ENCODE measurements around the gene MISP. TPM values are rescaled to one million over a fixed set of nuclear protein-coding genes. Genes with fewer than 3 reads are reported as not detected.

The MISP gene
- total and polyA plus RNA-seq, 2 experiments from 2014 or later = 0.27 to 0.28 TPM

DNA sequence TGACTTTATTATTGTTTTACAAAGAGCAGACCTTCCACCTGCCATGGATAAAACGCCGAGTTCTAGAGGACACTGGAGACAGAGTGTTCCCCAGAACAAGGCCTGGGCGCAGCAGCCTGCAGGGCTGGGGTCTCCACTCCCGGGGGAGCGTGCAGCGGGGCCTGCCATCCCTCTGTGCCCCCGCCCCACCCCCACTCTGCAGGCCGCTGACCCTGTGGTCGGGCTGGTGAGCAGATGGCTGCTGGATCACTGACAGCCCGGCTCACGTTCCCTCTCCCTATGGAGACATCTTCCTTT is 37.7 kb downstream of the MISP start:
- TF ChIP-seq POLR2AphosphoS5 (IDR thresholded peaks at IDR 0.05; ENCODE audit: low read depth) = no peak
- Histone ChIP-seq H3K4me1 (ENCODE audit: insufficient read depth) (peaks cover 44% of the 10 kb centered on the region), H4K20me1 (replicated peaks; ENCODE audit: insufficient read depth) (no peaks in the 10 kb centered on the region), H3K36me3 (ENCODE audit: insufficient read depth) (no peaks in the 10 kb centered on the region), H3K9me2 (ENCODE audit: insufficient read depth) (no peaks in the 10 kb centered on the region), H3K4me3 (no peak overlapping the region), H3K4me2 (peak overlapping the region; percentile 64), H3K79me2 (replicated peaks; ENCODE audit: insufficient read depth) (peaks cover 18% of the 10 kb centered on the region), H3K27ac (ENCODE audit: low read depth) (peak overlapping the region; percentile 91; the same call in 1 of the 2 replicates), H3K27me3 (ENCODE audit: insufficient read depth) (no peaks in the 10 kb centered on the region), H3F3A (replicated peaks; ENCODE audit: low read depth) (peaks cover 17% of the 10 kb centered on the region), H2AFZ (no peak overlapping the region)
- DNase-seq (ENCODE audit: low spot score) (no peak), ATAC-seq (peak; percentile 9; the same call in 2 of the 3 replicates)
- Mint-ChIP-seq H3K4me3 (0 out of 3 replicates have a peak overlapping the region, but pooled peaks have one; percentile 33), H3K36me3 (ENCODE audit: low read depth) (no peaks in the 10 kb centered on the region; the same call in 2 of the 3 replicates), H3K27ac (peak overlapping the region; percentile 88), H3K27me3 (ENCODE audit: insufficient read depth, low read depth, poor library complexity) (peaks cover 9% of the 10 kb centered on the region), H3K9me3 (no peaks in the 10 kb centered on the region), H3K4me1 (peaks cover 30% of the 10 kb centered on the region)

DNA sequence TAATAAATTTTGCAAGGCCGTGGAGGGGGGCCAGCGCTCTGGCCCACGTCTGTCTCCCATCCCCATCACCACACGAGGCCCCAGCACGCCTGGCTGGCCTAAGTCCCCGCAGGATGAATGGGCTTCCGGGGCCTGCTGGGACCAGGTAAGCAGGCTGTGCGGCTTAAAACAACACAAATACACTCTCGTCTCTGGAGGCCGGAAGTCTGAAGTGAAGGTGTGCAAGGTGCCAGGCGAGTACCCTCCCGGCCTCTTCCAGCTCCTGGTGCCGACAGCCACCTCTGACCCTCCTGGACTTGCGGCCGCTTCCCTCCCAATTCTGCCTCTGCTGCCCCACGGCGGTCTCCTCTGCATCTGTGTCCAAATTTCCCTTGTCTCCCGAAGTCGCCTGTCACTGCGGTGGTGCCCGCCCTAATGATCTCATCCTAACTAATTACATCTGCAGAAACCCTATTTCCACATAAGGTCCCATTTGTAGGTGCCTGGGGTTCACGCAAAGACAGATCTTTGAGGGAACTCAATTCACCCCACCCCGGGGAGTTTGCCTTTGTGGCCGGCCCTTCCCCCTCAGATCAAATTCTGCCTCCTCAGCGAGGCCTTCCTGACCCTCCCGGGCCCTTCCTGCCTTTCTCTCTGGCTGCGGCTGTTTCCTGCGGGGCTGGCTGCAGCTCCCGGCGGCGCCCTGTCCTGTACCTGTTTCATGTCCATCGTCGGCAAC is 38.2 kb downstream of the MISP start:
- Mint-ChIP-seq H3K4me1 (peaks cover 30% of the 10 kb centered on the region), H3K27ac (peak overlapping the region; percentile 88), H3K4me3 (peak overlapping the region; percentile 33), H3K9me3 (no peaks in the 10 kb centered on the region), H3K36me3 (ENCODE audit: low read depth) (no peaks in the 10 kb centered on the region; the same call in 2 of the 3 replicates), H3K27me3 (ENCODE audit: insufficient read depth, low read depth, poor library complexity) (peaks cover 9% of the 10 kb centered on the region)
- peaks cover 13% of the 10 kb centered on the region for H3K79me2 ChIP-seq (replicated peaks; ENCODE audit: insufficient read depth)
- H2AFZ ChIP-seq = no peak overlapping the region
- no peaks in the 10 kb centered on the region for H4K20me1 ChIP-seq (replicated peaks; ENCODE audit: insufficient read depth)
- H3K4me1 ChIP-seq (ENCODE audit: insufficient read depth) = peaks cover 42% of the 10 kb centered on the region
- TF ChIP-seq, protein P1, sequence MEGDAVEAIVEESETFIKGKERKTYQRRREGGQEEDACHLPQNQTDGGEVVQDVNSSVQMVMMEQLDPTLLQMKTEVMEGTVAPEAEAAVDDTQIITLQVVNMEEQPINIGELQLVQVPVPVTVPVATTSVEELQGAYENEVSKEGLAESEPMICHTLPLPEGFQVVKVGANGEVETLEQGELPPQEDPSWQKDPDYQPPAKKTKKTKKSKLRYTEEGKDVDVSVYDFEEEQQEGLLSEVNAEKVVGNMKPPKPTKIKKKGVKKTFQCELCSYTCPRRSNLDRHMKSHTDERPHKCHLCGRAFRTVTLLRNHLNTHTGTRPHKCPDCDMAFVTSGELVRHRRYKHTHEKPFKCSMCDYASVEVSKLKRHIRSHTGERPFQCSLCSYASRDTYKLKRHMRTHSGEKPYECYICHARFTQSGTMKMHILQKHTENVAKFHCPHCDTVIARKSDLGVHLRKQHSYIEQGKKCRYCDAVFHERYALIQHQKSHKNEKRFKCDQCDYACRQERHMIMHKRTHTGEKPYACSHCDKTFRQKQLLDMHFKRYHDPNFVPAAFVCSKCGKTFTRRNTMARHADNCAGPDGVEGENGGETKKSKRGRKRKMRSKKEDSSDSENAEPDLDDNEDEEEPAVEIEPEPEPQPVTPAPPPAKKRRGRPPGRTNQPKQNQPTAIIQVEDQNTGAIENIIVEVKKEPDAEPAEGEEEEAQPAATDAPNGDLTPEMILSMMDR (conservative IDR thresholded peaks at IDR 0.05; ENCODE audit: low read depth in 2 of 2) = peak in 1 of 2 experiments; percentile 25; a peak in 1 of 4 replicates
- no peak for TF ChIP-seq JUNB (IDR thresholded peaks at IDR 0.05; ENCODE audit: unreplicated experiment)
- no peaks in the 10 kb centered on the region for H3K27me3 ChIP-seq (ENCODE audit: insufficient read depth)
- no peaks in the 10 kb centered on the region for H3K36me3 ChIP-seq (ENCODE audit: insufficient read depth)
- H3K9me2 ChIP-seq (ENCODE audit: insufficient read depth) = no peaks in the 10 kb centered on the region
- DNase-seq (ENCODE audit: low spot score) = peak; percentile 82
- peak overlapping the region; percentile 64 for H3K4me2 ChIP-seq
- 0 out of 2 replicates have a peak overlapping the region, but pooled peaks have one; percentile 27 for H3K4me3 ChIP-seq
- peak overlapping the region; percentile 91 for H3K27ac ChIP-seq (ENCODE audit: low read depth)
- peaks cover 17% of the 10 kb centered on the region for H3F3A ChIP-seq (replicated peaks; ENCODE audit: low read depth)
- peak; percentile 72 for ATAC-seq

DNA sequence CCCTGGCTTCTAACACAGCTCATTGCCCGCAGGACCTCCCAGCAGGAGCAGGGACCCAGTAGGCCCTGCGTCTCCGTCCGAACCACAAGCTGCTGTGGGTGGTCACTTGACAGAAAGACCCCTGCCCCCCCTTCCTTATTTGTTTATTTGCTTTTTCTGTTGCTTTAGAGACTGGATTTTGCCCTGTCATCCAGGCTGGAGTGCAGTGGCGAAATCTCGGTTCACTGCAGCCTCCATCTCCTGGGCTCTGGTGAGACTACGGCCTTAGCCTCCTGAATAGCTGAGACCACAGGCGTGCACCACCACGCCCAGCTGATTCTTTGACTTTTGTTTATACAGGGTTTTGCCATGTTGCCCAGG is 38.8 kb downstream of the MISP start:
- peak overlapping the region; percentile 88 for H3K27ac Mint-ChIP-seq
- H3K4me3 Mint-ChIP-seq = peak overlapping the region; percentile 33
- Histone ChIP-seq H3F3A (replicated peaks; ENCODE audit: low read depth) (peaks cover 20% of the 10 kb centered on the region), H3K36me3 (ENCODE audit: insufficient read depth) (no peaks in the 10 kb centered on the region), H3K9me2 (ENCODE audit: insufficient read depth) (no peaks in the 10 kb centered on the region), H3K79me2 (replicated peaks; ENCODE audit: insufficient read depth) (peaks cover 7% of the 10 kb centered on the region), H3K4me3 (0 out of 2 replicates have a peak overlapping the region, but pooled peaks have one; percentile 27), H3K4me1 (ENCODE audit: insufficient read depth) (peaks cover 42% of the 10 kb centered on the region), H3K27ac (ENCODE audit: low read depth) (peak overlapping the region; percentile 91), H2AFZ (no peak overlapping the region), H3K4me2 (peak overlapping the region; percentile 64; the same call in 1 of the 2 replicates), H4K20me1 (replicated peaks; ENCODE audit: insufficient read depth) (no peaks in the 10 kb centered on the region), H3K27me3 (ENCODE audit: insufficient read depth) (no peaks in the 10 kb centered on the region)
- H3K36me3 Mint-ChIP-seq (ENCODE audit: low read depth) = no peaks in the 10 kb centered on the region; the same call in 2 of the 3 replicates
- no peak for ATAC-seq
- DNase-seq (ENCODE audit: low spot score) = no peak
- H3K27me3 Mint-ChIP-seq (ENCODE audit: insufficient read depth, low read depth, poor library complexity) = peaks cover 6% of the 10 kb centered on the region
- H3K9me3 Mint-ChIP-seq = no peaks in the 10 kb centered on the region
- H3K4me1 Mint-ChIP-seq = peaks cover 30% of the 10 kb centered on the region
- TF ChIP-seq NANOG (IDR thresholded peaks at IDR 0.05; ENCODE audit: borderline replicate concordance) = no peak
- TF ChIP-seq JUNB (IDR thresholded peaks at IDR 0.05; ENCODE audit: unreplicated experiment) = no peak
- TF ChIP-seq, protein P2, sequence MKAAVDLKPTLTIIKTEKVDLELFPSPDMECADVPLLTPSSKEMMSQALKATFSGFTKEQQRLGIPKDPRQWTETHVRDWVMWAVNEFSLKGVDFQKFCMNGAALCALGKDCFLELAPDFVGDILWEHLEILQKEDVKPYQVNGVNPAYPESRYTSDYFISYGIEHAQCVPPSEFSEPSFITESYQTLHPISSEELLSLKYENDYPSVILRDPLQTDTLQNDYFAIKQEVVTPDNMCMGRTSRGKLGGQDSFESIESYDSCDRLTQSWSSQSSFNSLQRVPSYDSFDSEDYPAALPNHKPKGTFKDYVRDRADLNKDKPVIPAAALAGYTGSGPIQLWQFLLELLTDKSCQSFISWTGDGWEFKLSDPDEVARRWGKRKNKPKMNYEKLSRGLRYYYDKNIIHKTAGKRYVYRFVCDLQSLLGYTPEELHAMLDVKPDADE (IDR thresholded peaks at IDR 0.05) = no peak
- TF ChIP-seq EZH2 (IDR thresholded peaks at IDR 0.05; ENCODE audit: low read depth, unreplicated experiment) = no peak
- TF ChIP-seq EZH2phosphoT487 (IDR thresholded peaks at IDR 0.05; ENCODE audit: unreplicated experiment) = no peak
- no peak for TF ChIP-seq STAT1 (IDR thresholded peaks at IDR 0.05; ENCODE audit: unreplicated experiment)
